Transverse colon (tissue), 4 donors: ENCODE data around the gene ALDH9A1. TPM values are rescaled to one million over a fixed set of nuclear protein-coding genes. Genes with fewer than 3 reads are reported as not detected.
"Not testable (repeated sequence)": the region's sequence is repeated elsewhere in the genome, so short reads cannot be mapped to it uniquely, and the experiment has no call there.

Source experiments
- DNase-seq: peaks from one replicate; pipeline ENCODE4 v3.0.0-alpha.2; 2019
- H3K27ac ChIP-seq, 4 donors: fragments of 200-600 bp; sonication (generic); 2 replicates each; pipeline ENCODE4 v1.5.1; 2016 to 2018; ENCODE audit warnings: inconsistent platforms in 4 of 4
- H3K27me3 ChIP-seq: fragments of 200-600 bp; sonication (generic); 2 replicates; pipeline ENCODE4 v1.5.1; 2017; ENCODE audit warnings: inconsistent platforms
- H3K36me3 ChIP-seq, 4 donors: fragments of 200-600 bp; sonication (generic); 2 replicates each; pipeline ENCODE4 v1.5.1; 2017 to 2019; ENCODE audit warnings: inconsistent platforms in 4 of 4
- H3K4me1 ChIP-seq, 4 donors: fragments of 200-600 bp; sonication (generic); 2 replicates each; pipeline ENCODE4 v1.5.1; 2017 to 2020; ENCODE audit warnings: inconsistent platforms in 4 of 4
- H3K4me3 ChIP-seq, 4 donors: fragments of 200-600 bp; sonication (generic); 1 replicate in 1 of 4; 2 replicates in 3 of 4; pipeline versions ENCODE4 v1.5.1 to v1.6.1; 2017 to 2019; ENCODE audit warnings: inconsistent platforms in 4 of 4
- H3K9me3 ChIP-seq, 2 donors: fragments of 200-600 bp; sonication (generic); 2 replicates each; pipeline ENCODE4 v1.5.1; 2017 to 2019; ENCODE audit warnings: inconsistent platforms in 2 of 2
- EP300 ChIP-seq: sonication (generic); formaldehyde crosslinking; IDR thresholded peaks from one replicate; pipeline ENCODE4 v1.6.1; 2017; ENCODE audit warnings: antibody characterized with exemption, low read depth
- POLR2A ChIP-seq: fragments of 450-650 bp; IDR thresholded peaks from one replicate; pipeline ENCODE4 v1.6.1; 2016; ENCODE audit warnings: antibody characterized with exemption, mild to moderate bottlenecking, moderate library complexity
- POLR2AphosphoS5 ChIP-seq, 3 donors: sonication (generic); formaldehyde crosslinking; IDR thresholded peaks; one replicate each; pipeline ENCODE4 v1.6.1; 2016; ENCODE audit warnings: antibody characterized with exemption in 3 of 3
- WGBS, 2 donors: methylation state at CpG; one replicate each; pipeline ENCODE4 v1.1.5; 2018; ENCODE audit warnings: low coverage in 1 of 2; 5-methylcytosine and 5-hydroxymethylcytosine counted together
- in situ Hi-C, 4 donors: fragments of 200-750 bp; cut with MboI; loops; one replicate each; pipeline versions ENCODE4 v1.15.0 to v1.15.1; 2017; ENCODE audit warnings: low sequenced_read_pairs in 3 of 4, low pct_ligation_motif_present in 1 of 4, low pct_unique_long_range_greater_than_20kb in 1 of 4
- intact Hi-C: fragments of 100-400 bp; cut with DNase I; formaldehyde crosslinking; loops from one replicate; pipeline ENCODE4 v1.15.1; 2023; ENCODE audit warnings: low total_unique reads
- total RNA-seq, 4 donors: library from RNA; depleted of rRNA; stranded (reverse); fragments of >200 nt; gene quantifications; one replicate each; pipeline ENCODE4 v1.1.0, GENCODE V29; 2016
- TF ChIP-seq, protein P1 (sequence below), 5 experiments: fragments of 200-600 bp in 3 of 5; fragments of 450-650 bp in 2 of 5; sonication (generic) in 3 of 5; IDR thresholded peaks; 1 replicate in 2 of 5; 2 replicates in 3 of 5; pipeline ENCODE4 v1.5.1; 2016 to 2017; ENCODE audit warnings: antibody characterized with exemption in 5 of 5, inconsistent platforms in 3 of 5, mild to moderate bottlenecking in 2 of 5, moderate library complexity in 1 of 5

Gene ALDH9A1
- total RNA-seq, 4 donors from 2014 or later = 15.3 to 103 (median 59.5) TPM

DNA sequence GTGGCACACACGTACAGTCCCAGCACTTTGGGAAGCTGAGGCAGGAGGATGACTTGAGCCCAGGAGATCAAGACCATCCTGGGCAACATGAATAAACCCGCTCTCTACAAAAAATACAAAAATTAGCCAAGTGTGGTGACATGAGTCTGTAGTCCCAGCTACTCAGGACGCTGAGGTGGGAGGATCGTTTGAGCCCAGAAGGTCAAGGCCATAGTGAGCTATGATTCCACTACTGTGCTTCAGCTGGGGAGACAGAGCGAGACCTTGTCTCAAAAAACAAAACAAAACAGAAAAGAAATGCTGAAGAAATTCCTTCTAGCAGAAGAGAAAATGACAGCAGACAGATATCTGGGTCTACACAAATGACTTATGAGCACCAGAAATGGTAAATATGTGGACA lies 10.3 kb downstream of the ALDH9A1 start:
- in situ Hi-C loops = no loop called here
- Histone ChIP-seq H3K4me3 (no peak overlapping the region), H3K36me3 (peaks cover 0 to 7% (median 0%) of the 10 kb centered on the region in 4 donors), H3K27me3 (no peaks in the 10 kb centered on the region), H3K4me1 (peaks cover 0 to 7% (median 4%) of the 10 kb centered on the region in 4 donors), H3K27ac (no peak overlapping the region), H3K9me3 (no peaks in the 10 kb centered on the region)
- 95 to 96% methylated on average over 2 to 5 of the region's 5 CpGs for WGBS, 2 donors
- TF ChIP-seq EP300 (no peak), POLR2A (no peak), POLR2AphosphoS5 (IDR thresholded peaks at IDR 0.05) (no peak)
- TF ChIP-seq, protein P1, sequence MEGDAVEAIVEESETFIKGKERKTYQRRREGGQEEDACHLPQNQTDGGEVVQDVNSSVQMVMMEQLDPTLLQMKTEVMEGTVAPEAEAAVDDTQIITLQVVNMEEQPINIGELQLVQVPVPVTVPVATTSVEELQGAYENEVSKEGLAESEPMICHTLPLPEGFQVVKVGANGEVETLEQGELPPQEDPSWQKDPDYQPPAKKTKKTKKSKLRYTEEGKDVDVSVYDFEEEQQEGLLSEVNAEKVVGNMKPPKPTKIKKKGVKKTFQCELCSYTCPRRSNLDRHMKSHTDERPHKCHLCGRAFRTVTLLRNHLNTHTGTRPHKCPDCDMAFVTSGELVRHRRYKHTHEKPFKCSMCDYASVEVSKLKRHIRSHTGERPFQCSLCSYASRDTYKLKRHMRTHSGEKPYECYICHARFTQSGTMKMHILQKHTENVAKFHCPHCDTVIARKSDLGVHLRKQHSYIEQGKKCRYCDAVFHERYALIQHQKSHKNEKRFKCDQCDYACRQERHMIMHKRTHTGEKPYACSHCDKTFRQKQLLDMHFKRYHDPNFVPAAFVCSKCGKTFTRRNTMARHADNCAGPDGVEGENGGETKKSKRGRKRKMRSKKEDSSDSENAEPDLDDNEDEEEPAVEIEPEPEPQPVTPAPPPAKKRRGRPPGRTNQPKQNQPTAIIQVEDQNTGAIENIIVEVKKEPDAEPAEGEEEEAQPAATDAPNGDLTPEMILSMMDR (IDR thresholded peaks at IDR 0.05) = no peak
- DNase-seq = no peak
- intact Hi-C loops = no loop called here

DNA sequence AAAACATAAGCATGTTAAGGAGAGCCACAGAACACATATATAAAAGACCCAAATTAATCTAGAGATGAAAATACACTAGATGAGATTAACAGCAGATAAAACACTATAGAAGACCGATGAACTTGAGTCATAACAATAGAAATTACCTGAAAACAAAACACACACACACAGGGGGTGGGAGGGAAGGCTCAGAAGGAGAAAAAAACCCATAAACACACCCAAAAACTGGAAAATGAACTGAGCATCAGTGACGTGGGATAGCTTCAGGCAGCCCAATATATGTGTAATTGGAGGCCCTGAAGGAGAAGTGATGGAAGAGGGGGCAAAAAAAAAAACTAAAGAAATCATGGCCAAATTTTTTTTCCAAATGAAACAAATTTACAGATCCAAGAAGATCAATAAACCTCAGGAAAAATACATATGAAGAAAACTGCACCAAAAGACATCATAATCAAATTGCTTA lies 11.4 kb downstream of the ALDH9A1 start:
- intact Hi-C loops = no loop called here
- H3K27ac ChIP-seq = no peak overlapping the region
- no peaks in the 10 kb centered on the region for H3K9me3 ChIP-seq
- 62 to 81% methylated on average over 2 of the region's 2 CpGs for WGBS, 2 donors
- no peaks in the 10 kb centered on the region for H3K27me3 ChIP-seq
- TF ChIP-seq POLR2AphosphoS5 (IDR thresholded peaks at IDR 0.05) (no peak), POLR2A (no peak), EP300 (no peak)
- TF ChIP-seq, protein P1 (IDR thresholded peaks at IDR 0.05) = no peak
- peaks cover 0 to 7% (median 4%) of the 10 kb centered on the region in 4 donors for H3K4me1 ChIP-seq
- in situ Hi-C loops = no loop called here
- H3K4me3 ChIP-seq = no peak overlapping the region
- DNase-seq = no peak
- peaks cover 0 to 17% (median 4%) of the 10 kb centered on the region in 4 donors for H3K36me3 ChIP-seq

DNA sequence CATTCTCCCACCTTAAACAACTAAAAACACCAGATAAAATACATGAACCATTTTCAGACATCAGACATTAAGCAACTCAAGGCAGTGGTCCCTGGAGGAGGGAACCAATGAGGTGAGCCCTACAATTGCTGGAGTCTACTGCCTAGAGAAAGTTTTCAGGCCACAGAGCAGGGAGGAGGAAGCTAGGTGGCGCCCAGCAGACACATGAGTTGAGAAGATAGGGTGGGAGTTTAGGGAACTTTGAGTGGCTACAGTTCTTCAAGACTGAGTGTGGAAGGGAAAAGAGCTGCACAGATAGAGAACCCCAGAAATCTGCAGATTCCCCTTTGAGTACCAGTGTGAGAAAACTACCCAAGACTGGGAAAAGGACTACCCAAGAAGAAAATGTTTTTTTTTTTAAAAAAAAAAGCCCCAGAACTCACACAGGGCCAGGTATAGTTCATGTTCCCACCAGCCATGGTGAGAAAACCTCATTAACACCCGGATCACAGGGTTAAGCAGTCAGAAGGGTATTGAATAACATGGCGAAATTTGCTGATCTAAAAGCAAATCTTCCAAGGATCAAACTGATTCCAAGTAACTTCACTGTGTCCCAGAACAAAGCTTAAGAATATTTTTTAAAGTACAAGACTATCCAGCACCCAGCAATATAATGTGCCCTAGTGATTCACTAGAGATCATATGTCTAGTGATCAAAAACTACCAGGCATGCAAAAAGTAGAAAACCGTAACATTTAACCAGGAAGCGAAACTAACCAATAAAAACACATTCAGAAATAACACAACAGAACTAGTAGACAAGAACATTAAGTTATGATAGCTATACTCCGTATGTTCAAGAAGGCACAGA lies 12.0 kb downstream of the ALDH9A1 start:
- TF ChIP-seq, protein P1 (IDR thresholded peaks at IDR 0.05) = no peak
- no peak for TF ChIP-seq EP300
- TF ChIP-seq POLR2AphosphoS5 (IDR thresholded peaks at IDR 0.05) = no peak
- TF ChIP-seq POLR2A = no peak
- Histone ChIP-seq H3K36me3 (peaks cover 0 to 24% (median 6%) of the 10 kb centered on the region in 4 donors), H3K9me3 (no peaks in the 10 kb centered on the region), H3K27ac (no peak overlapping the region), H3K4me3 (no peak overlapping the region), H3K4me1 (peaks cover 0 to 7% (median 4%) of the 10 kb centered on the region in 4 donors), H3K27me3 (no peaks in the 10 kb centered on the region)
- DNase-seq = no peak
- 59 to 69% methylated on average over 4 to 6 of the region's 6 CpGs for WGBS, 2 donors
- intact Hi-C loops = no loop called here
- in situ Hi-C loops = no loop called here

DNA sequence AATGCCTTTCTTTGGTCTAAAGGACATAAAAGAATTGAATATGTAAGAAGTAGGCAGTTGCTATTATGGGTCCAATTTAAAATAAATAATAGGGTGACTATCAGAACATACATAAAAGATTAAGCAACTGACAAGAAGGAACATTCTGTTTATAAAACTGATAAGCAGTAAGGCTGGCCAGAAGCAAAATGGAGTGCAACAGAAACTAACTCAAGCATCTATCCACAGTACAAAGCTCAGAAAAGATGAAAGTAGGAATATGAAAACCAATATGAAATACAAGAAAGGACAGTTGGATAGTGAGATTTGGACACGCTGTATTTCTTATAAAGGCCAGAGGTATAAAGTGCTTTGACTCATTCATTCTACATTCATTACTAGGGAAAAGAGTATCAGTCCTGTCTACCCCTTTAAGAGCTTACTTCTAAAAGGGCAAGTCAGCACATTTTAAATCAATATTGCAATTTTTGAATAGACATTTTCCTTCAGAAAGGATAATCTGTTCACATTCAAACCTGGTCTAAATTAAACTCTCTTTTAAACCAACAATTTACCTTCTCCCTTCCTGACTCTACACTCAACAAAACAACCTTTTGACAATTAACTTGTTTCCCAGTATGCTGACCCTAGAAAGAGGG lies 14.4 kb downstream of the ALDH9A1 start:
- 50 to 56% methylated on average over 1 of the region's 1 CpG for WGBS, 2 donors
- Histone ChIP-seq H3K9me3 (no peaks in the 10 kb centered on the region), H3K27me3 (no peaks in the 10 kb centered on the region), H3K36me3 (peaks cover 0 to 31% (median 10%) of the 10 kb centered on the region in 4 donors), H3K4me1 (peaks cover 0 to 5% (median 2%) of the 10 kb centered on the region in 4 donors), H3K4me3 (no peak overlapping the region), H3K27ac (no peak overlapping the region)
- in situ Hi-C loops (no loop called here), intact Hi-C loops (no loop called here)
- DNase-seq = no peak
- TF ChIP-seq POLR2A (no peak), EP300 (no peak), POLR2AphosphoS5 (IDR thresholded peaks at IDR 0.05) (no peak)
- TF ChIP-seq, protein P1 (IDR thresholded peaks at IDR 0.05) = no peak

DNA sequence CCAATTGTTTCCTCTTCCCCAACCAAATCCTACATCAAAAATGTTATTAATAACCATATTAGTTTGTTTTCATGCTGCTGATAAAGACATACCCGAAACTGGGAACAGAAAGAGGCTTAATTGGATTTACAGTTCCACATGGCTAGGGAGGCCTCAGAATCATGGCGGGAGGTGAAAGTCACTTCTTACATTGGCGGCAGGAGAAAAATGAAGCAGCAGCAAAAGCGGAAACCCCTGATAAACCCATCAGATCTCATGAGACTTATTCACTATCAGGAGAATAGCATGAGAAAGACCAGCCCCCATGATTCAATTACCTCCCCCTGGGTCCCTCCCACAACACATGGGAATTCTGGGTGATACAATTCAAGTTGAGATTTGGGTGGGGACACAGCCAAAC lies 17.6 kb downstream of the ALDH9A1 start:
- H3K27me3 ChIP-seq, in situ Hi-C loops, DNase-seq, H3K9me3 ChIP-seq, intact Hi-C loops, H3K27ac ChIP-seq, H3K4me3 ChIP-seq, H3K4me1 ChIP-seq: not testable (repeated sequence)
- 90 to 100% methylated on average over 4 of the region's 4 CpGs for WGBS, 2 donors
- H3K36me3 ChIP-seq = peaks cover 0 to 37% (median 14%) of the 10 kb centered on the region in 4 donors
